DND-41 (cell line): ENCODE data around the gene XRN2.

Source experiments
- CTCF ChIP-seq: IDR thresholded peaks from 2 replicates; pipeline ENCODE4 v1.5.1; 2012; ENCODE audit warnings: borderline replicate concordance, low read length, moderate library complexity, mild to moderate bottlenecking; ENCODE audit not compliant: poor library complexity, severe bottlenecking; ENCODE audit errors: extremely low read depth
- EZH2 ChIP-seq: IDR thresholded peaks from 3 replicates; pipeline ENCODE4 v1.6.1; 2012; ENCODE audit warnings: borderline replicate concordance, low read depth, mild to moderate bottlenecking, moderate library complexity, low read length, inconsistent platforms; ENCODE audit not compliant: severe bottlenecking

GRCh38 chr20:21371193-21371592 lies 68.1 kb downstream of the XRN2 start:
- no peak for TF ChIP-seq CTCF
- TF ChIP-seq EZH2: no peak
